Astrocyte (in vitro differentiated cells and primary cell): ENCODE results near the gene FARS2. TPM values are rescaled to one million over a fixed set of nuclear protein-coding genes. Genes with fewer than 3 reads are reported as not detected.

Experiments used
- DNase-seq: peaks from one replicate; pipeline ENCODE4 v3.0.0-alpha.2; 2010; ENCODE audit warnings: low read depth
- FAIRE-seq: peaks from 2 replicates; lab custom pipeline; 2011; peaks lifted over from hg19 to GRCh38; lab: Jason Lieb, UNC
- H2AFZ ChIP-seq: 2 replicates; pipeline ENCODE4 v1.6.0; 2012; ENCODE audit warnings: low read depth, low read length, inconsistent platforms
- H3K27ac ChIP-seq: 2 replicates; pipeline ENCODE4 v1.5.1; 2011; ENCODE audit warnings: low read depth, low read length, inconsistent platforms
- H3K27me3 ChIP-seq: 2 replicates; pipeline ENCODE4 v1.6.0; 2011; ENCODE audit warnings: low read length, inconsistent platforms; ENCODE audit not compliant: insufficient read depth
- H3K36me3 ChIP-seq: 2 replicates; pipeline ENCODE4 v1.5.1; 2011; ENCODE audit warnings: low read length, inconsistent platforms; ENCODE audit not compliant: insufficient read depth
- H3K4me1 ChIP-seq: 2 replicates; pipeline ENCODE4 v1.5.1; 2011; ENCODE audit warnings: low read length, inconsistent platforms; ENCODE audit not compliant: insufficient read depth
- H3K4me2 ChIP-seq: 2 replicates; pipeline ENCODE4 v1.6.0; 2012; ENCODE audit warnings: low read length, inconsistent platforms
- H3K4me3 ChIP-seq: 2 replicates; pipeline ENCODE4 v1.5.1; 2011; ENCODE audit warnings: low read depth, mild to moderate bottlenecking, low read length, inconsistent platforms; ENCODE audit not compliant: insufficient read depth
- H3K79me2 ChIP-seq: 2 replicates; pipeline ENCODE4 v1.6.0; 2012; ENCODE audit warnings: mild to moderate bottlenecking, low read length, inconsistent platforms; ENCODE audit not compliant: insufficient read depth
- H3K9ac ChIP-seq: 2 replicates; pipeline ENCODE4 v1.6.0; 2012; ENCODE audit warnings: mild to moderate bottlenecking, low read length, inconsistent platforms
- H3K9me3 ChIP-seq: 2 replicates; pipeline ENCODE4 v1.5.1; 2012; ENCODE audit warnings: low read depth, mild to moderate bottlenecking, low read length, inconsistent platforms; ENCODE audit not compliant: insufficient read depth
- H4K20me1 ChIP-seq: 2 replicates; pipeline ENCODE4 v1.6.0; 2012; ENCODE audit warnings: low read length, inconsistent platforms; ENCODE audit not compliant: insufficient read depth
- H3K27ac Mint-ChIP-seq: one replicate; pipeline ENCODE4 v1.8.0; 2021; ENCODE audit warnings: mild to moderate bottlenecking, mixed read lengths; ENCODE audit not compliant: unreplicated experiment
- H3K27me3 Mint-ChIP-seq: one replicate; pipeline ENCODE4 v1.8.0; 2021; ENCODE audit warnings: low read depth, mixed read lengths; ENCODE audit not compliant: unreplicated experiment
- H3K36me3 Mint-ChIP-seq: one replicate; pipeline ENCODE4 v1.8.0; 2021; ENCODE audit warnings: low read depth, mixed read lengths; ENCODE audit not compliant: unreplicated experiment
- H3K4me1 Mint-ChIP-seq: one replicate; pipeline ENCODE4 v1.8.0; 2021; ENCODE audit warnings: low read depth, mixed read lengths; ENCODE audit not compliant: unreplicated experiment
- H3K4me3 Mint-ChIP-seq: one replicate; pipeline ENCODE4 v1.8.0; 2021; ENCODE audit warnings: mild to moderate bottlenecking, moderate library complexity, mixed read lengths; ENCODE audit not compliant: unreplicated experiment
- H3K9me3 Mint-ChIP-seq: one replicate; pipeline ENCODE4 v1.8.0; 2021; ENCODE audit warnings: mild to moderate bottlenecking, mixed read lengths; ENCODE audit not compliant: unreplicated experiment
- EZH2 ChIP-seq: IDR thresholded peaks from 2 replicates; pipeline ENCODE4 v1.6.1; 2012; ENCODE audit warnings: mild to moderate bottlenecking, low read length, inconsistent platforms; ENCODE audit not compliant: insufficient read depth
- total RNA-seq: library from RNA; stranded (reverse); gene quantifications from 2 replicates; pipeline ENCODE4 v1.2.1, GENCODE V29; 2021
- TF ChIP-seq, protein P1 (sequence below): IDR thresholded peaks from 2 replicates; pipeline ENCODE4 v1.5.1; 2011; ENCODE audit warnings: low read depth, mild to moderate bottlenecking, inconsistent platforms, low read length, moderate library complexity; ENCODE audit not compliant: insufficient read depth

Gene FARS2
- total RNA-seq, 1 donor from 2014 or later: 13.3 TPM

DNA sequence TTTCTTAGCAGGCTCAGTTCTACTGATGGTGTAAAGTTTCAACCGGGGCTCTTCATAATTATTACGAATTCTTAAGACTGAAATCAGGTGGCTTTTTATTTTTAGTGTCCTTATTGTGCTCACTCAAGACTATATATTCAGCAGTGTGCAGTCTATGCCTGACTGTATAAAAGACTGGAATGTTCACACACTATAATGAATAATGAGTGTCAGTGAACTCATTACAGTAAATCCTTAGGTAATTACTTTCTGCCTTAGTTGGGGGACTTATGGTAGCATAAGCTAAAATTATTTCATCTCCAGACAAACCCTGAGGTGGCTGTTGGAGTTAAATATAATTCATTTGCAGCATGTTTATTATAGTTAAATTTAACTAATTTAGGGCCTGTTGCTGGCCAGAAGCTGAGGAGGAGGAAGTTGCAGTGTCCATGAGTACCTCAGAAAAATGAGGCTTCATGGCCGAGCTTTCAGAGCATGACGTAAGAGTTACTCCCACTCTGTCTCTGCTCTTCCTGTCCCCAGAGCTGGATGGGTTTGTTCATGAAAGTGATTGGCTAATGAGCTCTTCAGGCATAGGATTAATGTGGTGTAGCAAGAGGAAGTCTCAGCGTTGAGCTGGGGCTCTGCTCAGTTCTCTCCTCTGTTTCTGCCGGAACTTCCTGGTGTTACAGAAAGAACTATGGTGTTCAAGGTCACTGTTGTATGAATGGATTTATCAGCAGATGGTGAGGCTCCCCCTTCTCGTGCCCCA is 409.7 kb downstream of the FARS2 start:
- H4K20me1 ChIP-seq: no peaks in the 10 kb centered on the region
- Mint-ChIP-seq H3K4me1 (peaks cover 21% of the 10 kb centered on the region), H3K9me3 (no peaks in the 10 kb centered on the region), H3K27me3 (no peaks in the 10 kb centered on the region), H3K27ac (peak overlapping the region; percentile 84), H3K36me3 (no peaks in the 10 kb centered on the region), H3K4me3 (no peak overlapping the region)
- TF ChIP-seq, protein P1, sequence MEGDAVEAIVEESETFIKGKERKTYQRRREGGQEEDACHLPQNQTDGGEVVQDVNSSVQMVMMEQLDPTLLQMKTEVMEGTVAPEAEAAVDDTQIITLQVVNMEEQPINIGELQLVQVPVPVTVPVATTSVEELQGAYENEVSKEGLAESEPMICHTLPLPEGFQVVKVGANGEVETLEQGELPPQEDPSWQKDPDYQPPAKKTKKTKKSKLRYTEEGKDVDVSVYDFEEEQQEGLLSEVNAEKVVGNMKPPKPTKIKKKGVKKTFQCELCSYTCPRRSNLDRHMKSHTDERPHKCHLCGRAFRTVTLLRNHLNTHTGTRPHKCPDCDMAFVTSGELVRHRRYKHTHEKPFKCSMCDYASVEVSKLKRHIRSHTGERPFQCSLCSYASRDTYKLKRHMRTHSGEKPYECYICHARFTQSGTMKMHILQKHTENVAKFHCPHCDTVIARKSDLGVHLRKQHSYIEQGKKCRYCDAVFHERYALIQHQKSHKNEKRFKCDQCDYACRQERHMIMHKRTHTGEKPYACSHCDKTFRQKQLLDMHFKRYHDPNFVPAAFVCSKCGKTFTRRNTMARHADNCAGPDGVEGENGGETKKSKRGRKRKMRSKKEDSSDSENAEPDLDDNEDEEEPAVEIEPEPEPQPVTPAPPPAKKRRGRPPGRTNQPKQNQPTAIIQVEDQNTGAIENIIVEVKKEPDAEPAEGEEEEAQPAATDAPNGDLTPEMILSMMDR: no peak
- TF ChIP-seq EZH2: no peak
- no peak overlapping the region for H3K4me2 ChIP-seq
- no peaks in the 10 kb centered on the region for H3K9me3 ChIP-seq
- no peak overlapping the region for H3K4me3 ChIP-seq
- H3K36me3 ChIP-seq: no peaks in the 10 kb centered on the region
- H3K9ac ChIP-seq: no peak overlapping the region
- FAIRE-seq: no peak
- no peaks in the 10 kb centered on the region for H3K27me3 ChIP-seq
- no peak overlapping the region for H2AFZ ChIP-seq
- H3K4me1 ChIP-seq: peaks cover 18% of the 10 kb centered on the region
- no peak overlapping the region for H3K27ac ChIP-seq
- H3K79me2 ChIP-seq: no peaks in the 10 kb centered on the region
- DNase-seq: peak; percentile 59

DNA sequence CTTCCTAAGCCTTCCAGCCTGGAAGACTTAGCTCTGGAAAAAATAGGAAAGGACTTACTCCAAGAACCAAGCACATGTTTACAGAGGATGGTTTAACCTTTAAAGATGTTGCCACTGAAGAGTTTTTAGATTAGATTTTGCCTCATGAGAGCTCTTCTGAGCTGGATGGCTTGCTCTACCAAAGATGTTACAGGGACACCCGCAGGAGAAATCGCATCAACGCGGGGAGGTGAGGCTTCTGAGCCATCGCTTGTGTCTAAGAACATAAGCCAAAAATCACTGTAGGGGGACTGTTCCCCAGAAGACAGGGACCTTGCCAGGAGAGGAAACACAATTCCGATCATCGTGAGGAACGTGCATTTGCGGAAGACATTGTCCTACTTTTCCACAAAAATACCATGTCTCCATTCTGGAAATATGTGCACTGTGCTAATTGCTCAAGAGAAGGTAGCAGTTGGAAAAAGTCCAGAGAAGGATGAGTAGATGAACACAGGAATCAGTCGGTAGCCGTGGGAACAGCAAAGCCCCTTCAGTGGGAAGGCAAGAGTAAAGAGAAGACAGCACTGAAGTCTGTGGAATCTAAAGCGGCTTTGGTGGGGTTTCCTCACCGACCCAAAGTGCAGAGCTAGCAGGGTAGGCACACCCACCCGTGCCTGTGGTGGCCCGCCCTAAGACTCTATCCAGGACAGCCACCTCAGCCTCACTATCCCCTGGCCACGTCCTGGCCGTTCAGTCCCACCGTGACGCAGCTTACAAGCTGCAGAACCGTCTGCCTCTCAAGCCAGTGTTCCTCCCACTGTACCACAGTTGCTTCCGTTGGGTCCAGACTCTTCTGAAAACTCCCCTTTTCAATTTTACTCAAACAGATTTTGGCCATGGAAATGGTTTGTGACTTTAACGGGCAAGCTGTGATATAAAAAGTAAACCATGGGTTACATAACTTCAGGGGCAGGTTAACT is 410.6 kb downstream of the FARS2 start:
- DNase-seq: no peak
- Mint-ChIP-seq H3K9me3 (no peaks in the 10 kb centered on the region), H3K4me1 (peaks cover 21% of the 10 kb centered on the region), H3K27me3 (no peaks in the 10 kb centered on the region), H3K27ac (peak overlapping the region; percentile 35), H3K36me3 (no peaks in the 10 kb centered on the region), H3K4me3 (no peak overlapping the region)
- Histone ChIP-seq H3K79me2 (no peaks in the 10 kb centered on the region), H3K9ac (peak overlapping the region; percentile 47), H2AFZ (no peak overlapping the region), H3K4me2 (peak overlapping the region; percentile 58), H3K9me3 (no peaks in the 10 kb centered on the region), H3K27me3 (no peaks in the 10 kb centered on the region), H4K20me1 (no peaks in the 10 kb centered on the region), H3K27ac (peak overlapping the region; percentile 61), H3K4me1 (peaks cover 18% of the 10 kb centered on the region), H3K4me3 (no peak overlapping the region), H3K36me3 (no peaks in the 10 kb centered on the region)
- FAIRE-seq: no peak
- TF ChIP-seq EZH2: no peak
- TF ChIP-seq, protein P1: no peak
